ENCODE results near the gene MEX3D.

DNA sequence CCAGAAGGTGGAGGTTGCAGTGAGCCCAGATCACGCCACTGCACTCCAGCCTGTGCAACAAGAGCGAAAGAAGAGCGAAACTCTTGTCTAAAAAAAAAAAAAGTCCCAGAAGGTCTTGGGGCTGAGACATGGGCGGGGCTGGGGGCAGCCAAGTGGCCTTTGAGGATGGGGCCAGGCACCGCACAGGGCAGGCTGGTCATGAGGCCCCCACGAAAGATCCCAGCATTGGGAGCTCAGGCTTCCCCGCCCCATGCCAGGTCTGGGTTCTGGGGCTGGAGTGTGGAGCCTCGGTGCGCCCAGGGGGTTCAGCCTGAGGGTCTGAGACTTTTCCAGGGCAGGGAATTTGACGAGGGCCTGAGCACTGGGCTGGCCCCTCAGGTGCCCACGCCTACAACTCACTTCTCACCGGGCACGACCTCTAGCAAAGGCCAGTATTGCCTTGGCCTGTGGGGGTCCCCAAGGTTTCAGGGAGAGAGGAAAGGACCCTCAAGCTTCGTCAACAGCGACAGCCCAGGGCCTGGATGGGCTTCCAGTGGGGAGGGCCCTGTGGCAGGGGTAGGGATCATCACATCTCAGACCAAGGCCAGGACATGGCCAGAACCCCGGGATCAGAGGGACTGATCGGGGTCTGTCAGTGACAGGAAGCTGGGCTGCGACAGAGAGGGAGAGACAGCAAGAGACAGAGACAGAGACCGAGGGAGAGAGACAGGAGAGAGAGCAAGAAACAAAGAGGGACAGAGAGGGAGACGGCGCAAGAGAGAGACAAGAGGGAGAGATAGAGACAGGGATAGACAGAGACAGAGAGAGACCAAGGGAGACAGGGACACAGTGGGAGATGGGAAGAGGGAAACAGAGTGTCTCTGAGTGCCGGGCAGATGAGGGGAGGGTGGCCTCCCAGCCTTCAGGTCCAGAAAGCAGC lies 7.5 kb upstream of the MEX3D start:
- TF ChIP-seq, protein P1, sequence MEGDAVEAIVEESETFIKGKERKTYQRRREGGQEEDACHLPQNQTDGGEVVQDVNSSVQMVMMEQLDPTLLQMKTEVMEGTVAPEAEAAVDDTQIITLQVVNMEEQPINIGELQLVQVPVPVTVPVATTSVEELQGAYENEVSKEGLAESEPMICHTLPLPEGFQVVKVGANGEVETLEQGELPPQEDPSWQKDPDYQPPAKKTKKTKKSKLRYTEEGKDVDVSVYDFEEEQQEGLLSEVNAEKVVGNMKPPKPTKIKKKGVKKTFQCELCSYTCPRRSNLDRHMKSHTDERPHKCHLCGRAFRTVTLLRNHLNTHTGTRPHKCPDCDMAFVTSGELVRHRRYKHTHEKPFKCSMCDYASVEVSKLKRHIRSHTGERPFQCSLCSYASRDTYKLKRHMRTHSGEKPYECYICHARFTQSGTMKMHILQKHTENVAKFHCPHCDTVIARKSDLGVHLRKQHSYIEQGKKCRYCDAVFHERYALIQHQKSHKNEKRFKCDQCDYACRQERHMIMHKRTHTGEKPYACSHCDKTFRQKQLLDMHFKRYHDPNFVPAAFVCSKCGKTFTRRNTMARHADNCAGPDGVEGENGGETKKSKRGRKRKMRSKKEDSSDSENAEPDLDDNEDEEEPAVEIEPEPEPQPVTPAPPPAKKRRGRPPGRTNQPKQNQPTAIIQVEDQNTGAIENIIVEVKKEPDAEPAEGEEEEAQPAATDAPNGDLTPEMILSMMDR (IDR thresholded peaks at IDR 0.05): no peak
- no peak for TF ChIP-seq POLR2A (IDR thresholded peaks at IDR 0.05)

Data from esophagus squamous epithelium (tissue), 4 donors.